Neural progenitor cell (in vitro differentiated cells): ENCODE results near the gene AHI1. TPM values are rescaled to one million over a fixed set of nuclear protein-coding genes. Genes with fewer than 3 reads are reported as not detected.

ENCODE experiments used
- DNase-seq: peaks from one replicate; pipeline ENCODE4 v3.0.0-alpha.2; 2016; ENCODE audit warnings: low spot score
- H2AFZ ChIP-seq: fragments of 200-600 bp; sonication (generic); replicated peaks from 2 replicates; pipeline ENCODE4 v1.6.1; 2016; ENCODE audit warnings: antibody characterized with exemption
- H3F3A ChIP-seq: fragments of 200-600 bp; sonication (generic); 2 replicates; pipeline ENCODE4 v1.6.1; 2016; ENCODE audit warnings: antibody characterized with exemption, low read depth
- H3K27ac ChIP-seq: fragments of 200-600 bp; sonication (generic); 2 replicates; pipeline ENCODE4 v1.5.1; 2016; ENCODE audit warnings: mild to moderate bottlenecking
- H3K27me3 ChIP-seq: fragments of 200-600 bp; sonication (generic); 2 replicates; pipeline ENCODE4 v1.6.1; 2016; ENCODE audit warnings: mild to moderate bottlenecking, moderate library complexity
- H3K36me3 ChIP-seq: fragments of 200-600 bp; sonication (generic); 2 replicates; pipeline ENCODE4 v1.5.1; 2016
- H3K4me1 ChIP-seq: fragments of 200-600 bp; sonication (generic); 2 replicates; pipeline ENCODE4 v1.6.1; 2016; ENCODE audit warnings: mixed run types
- H3K4me2 ChIP-seq: fragments of 200-600 bp; sonication (generic); 2 replicates; pipeline ENCODE4 v1.6.1; 2016
- H3K4me3 ChIP-seq: fragments of 200-600 bp; sonication (generic); 2 replicates; pipeline ENCODE4 v1.5.1; 2016
- H3K79me2 ChIP-seq: fragments of 200-600 bp; sonication (generic); 2 replicates; pipeline ENCODE4 v1.6.1; 2016; ENCODE audit warnings: low read depth
- H3K9ac ChIP-seq: fragments of 200-600 bp; sonication (generic); 2 replicates; pipeline ENCODE4 v1.6.1; 2016
- H3K9me3 ChIP-seq: fragments of 200-600 bp; sonication (generic); 2 replicates; pipeline ENCODE4 v1.5.1; 2016; ENCODE audit warnings: low read depth
- H4K20me1 ChIP-seq: fragments of 200-600 bp; sonication (generic); 2 replicates; pipeline ENCODE4 v1.6.1; 2016; ENCODE audit warnings: low read depth
- H3K27ac Mint-ChIP-seq: 3 replicates; pipeline ENCODE4 v1.8.0; 2021; ENCODE audit warnings: mixed read lengths
- H3K27me3 Mint-ChIP-seq: 2 replicates; pipeline ENCODE4 v1.8.0; 2022; ENCODE audit warnings: low read depth, mild to moderate bottlenecking, inconsistent platforms, moderate library complexity, mixed read lengths; ENCODE audit not compliant: insufficient read depth
- H3K36me3 Mint-ChIP-seq: 3 replicates; pipeline ENCODE4 v1.8.0; 2021; ENCODE audit warnings: mixed read lengths
- H3K4me1 Mint-ChIP-seq: 3 replicates; pipeline ENCODE4 v1.8.0; 2021; ENCODE audit warnings: mixed read lengths
- H3K4me3 Mint-ChIP-seq: 3 replicates; pipeline ENCODE4 v1.8.0; 2021; ENCODE audit warnings: mild to moderate bottlenecking, moderate library complexity, mixed read lengths
- H3K9me3 Mint-ChIP-seq: 3 replicates; pipeline ENCODE4 v1.8.0; 2020; ENCODE audit warnings: mixed read lengths
- EZH2 ChIP-seq: fragments of 200-600 bp; sonication (generic); IDR thresholded peaks from 2 replicates; pipeline ENCODE4 v1.6.1; 2017; ENCODE audit warnings: antibody characterized with exemption, mild to moderate bottlenecking, moderate library complexity
- EZH2phosphoT487 ChIP-seq: fragments of 200-600 bp; sonication (generic); IDR thresholded peaks from 2 replicates; pipeline ENCODE4 v1.6.1; 2017; ENCODE audit warnings: antibody characterized with exemption
- total RNA-seq: library from RNA; depleted of rRNA; stranded (reverse); fragments of >200 nt; gene quantifications from 2 replicates; pipeline ENCODE4 v1.2.3, GENCODE V29; 2015; ENCODE audit warnings: low replicate concordance
- TF ChIP-seq, protein P1 (sequence below): fragments of 200-600 bp; sonication (generic); IDR thresholded peaks from 2 replicates; pipeline ENCODE4 v1.5.1; 2017; ENCODE audit warnings: antibody characterized with exemption, mild to moderate bottlenecking

AHI1 gene
- total RNA-seq, 1 donor from 2014 or later: 26.2 TPM

DNA sequence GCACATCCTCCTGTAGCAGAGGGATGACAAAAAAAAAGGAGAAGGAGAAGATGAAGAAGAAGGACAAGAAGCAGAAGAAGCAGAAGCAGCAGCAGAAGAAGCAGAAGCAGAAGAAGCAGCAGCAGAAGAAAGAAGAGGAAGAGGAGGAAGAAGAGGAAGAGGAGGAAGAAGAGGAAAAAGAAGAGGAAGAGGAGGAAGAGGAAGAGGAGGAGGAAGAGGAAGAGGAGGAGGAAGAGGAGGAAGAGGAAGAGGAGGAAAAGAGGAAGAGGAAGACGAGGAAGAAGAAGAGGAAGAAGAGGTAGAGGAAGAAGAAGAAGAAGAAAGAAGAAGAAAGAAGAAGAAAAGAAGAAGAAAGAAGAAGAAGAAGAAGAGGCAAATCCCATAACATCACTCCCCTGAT, 35.0 kb upstream of the AHI1 start:
- no peaks in the 10 kb centered on the region for H3K27me3 Mint-ChIP-seq
- H3F3A ChIP-seq: no peaks in the 10 kb centered on the region
- no peak for TF ChIP-seq EZH2phosphoT487
- TF ChIP-seq, protein P1, sequence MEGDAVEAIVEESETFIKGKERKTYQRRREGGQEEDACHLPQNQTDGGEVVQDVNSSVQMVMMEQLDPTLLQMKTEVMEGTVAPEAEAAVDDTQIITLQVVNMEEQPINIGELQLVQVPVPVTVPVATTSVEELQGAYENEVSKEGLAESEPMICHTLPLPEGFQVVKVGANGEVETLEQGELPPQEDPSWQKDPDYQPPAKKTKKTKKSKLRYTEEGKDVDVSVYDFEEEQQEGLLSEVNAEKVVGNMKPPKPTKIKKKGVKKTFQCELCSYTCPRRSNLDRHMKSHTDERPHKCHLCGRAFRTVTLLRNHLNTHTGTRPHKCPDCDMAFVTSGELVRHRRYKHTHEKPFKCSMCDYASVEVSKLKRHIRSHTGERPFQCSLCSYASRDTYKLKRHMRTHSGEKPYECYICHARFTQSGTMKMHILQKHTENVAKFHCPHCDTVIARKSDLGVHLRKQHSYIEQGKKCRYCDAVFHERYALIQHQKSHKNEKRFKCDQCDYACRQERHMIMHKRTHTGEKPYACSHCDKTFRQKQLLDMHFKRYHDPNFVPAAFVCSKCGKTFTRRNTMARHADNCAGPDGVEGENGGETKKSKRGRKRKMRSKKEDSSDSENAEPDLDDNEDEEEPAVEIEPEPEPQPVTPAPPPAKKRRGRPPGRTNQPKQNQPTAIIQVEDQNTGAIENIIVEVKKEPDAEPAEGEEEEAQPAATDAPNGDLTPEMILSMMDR: no peak
- no peak for TF ChIP-seq EZH2
- H3K4me2 ChIP-seq: no peak overlapping the region
- H2AFZ ChIP-seq: no peak overlapping the region
- no peaks in the 10 kb centered on the region for H4K20me1 ChIP-seq
- no peak overlapping the region for H3K9ac ChIP-seq
- H3K4me1 ChIP-seq: no peaks in the 10 kb centered on the region
- no peaks in the 10 kb centered on the region for H3K36me3 Mint-ChIP-seq
- H3K9me3 ChIP-seq: no peaks in the 10 kb centered on the region
- no peaks in the 10 kb centered on the region for H3K79me2 ChIP-seq
- H3K9me3 Mint-ChIP-seq: peaks cover 2% of the 10 kb centered on the region
- H3K4me3 Mint-ChIP-seq: no peak overlapping the region
- no peak for DNase-seq
- H3K4me3 ChIP-seq: no peak overlapping the region
- peaks cover 8% of the 10 kb centered on the region for H3K4me1 Mint-ChIP-seq
- no peaks in the 10 kb centered on the region for H3K27me3 ChIP-seq
- no peaks in the 10 kb centered on the region for H3K36me3 ChIP-seq
- H3K27ac Mint-ChIP-seq: no peak overlapping the region
- no peak overlapping the region for H3K27ac ChIP-seq

DNA sequence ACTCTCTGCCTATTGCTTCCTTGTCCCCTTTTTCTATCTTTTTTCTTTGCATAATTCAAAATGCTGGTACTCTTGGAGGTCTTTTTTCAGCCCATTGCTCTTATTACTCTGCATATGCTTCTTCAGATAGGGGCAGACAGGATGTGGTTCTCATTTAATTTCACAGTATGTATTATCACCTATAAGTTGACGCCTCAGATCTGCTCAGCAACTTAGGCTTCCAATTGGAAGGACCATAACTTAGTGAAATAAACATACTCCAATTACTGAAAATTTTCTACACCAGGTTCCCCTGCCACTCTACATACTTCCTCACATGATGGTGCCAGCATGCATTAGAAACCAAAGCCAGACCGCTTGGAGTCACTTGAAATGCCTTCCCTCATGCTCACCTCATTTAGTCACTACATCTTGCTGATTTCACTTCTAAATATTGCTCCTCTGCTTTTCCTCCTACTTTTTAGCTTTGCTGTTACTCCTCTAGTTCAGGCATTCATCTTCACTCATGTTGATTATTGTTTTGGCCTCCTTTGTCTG, 34.5 kb upstream of the AHI1 start:
- Mint-ChIP-seq H3K4me3 (no peak overlapping the region), H3K4me1 (peaks cover 8% of the 10 kb centered on the region), H3K36me3 (no peaks in the 10 kb centered on the region), H3K9me3 (peaks cover 2% of the 10 kb centered on the region), H3K27ac (no peak overlapping the region), H3K27me3 (no peaks in the 10 kb centered on the region)
- Histone ChIP-seq H2AFZ (no peak overlapping the region), H3K27me3 (no peaks in the 10 kb centered on the region), H3K79me2 (no peaks in the 10 kb centered on the region), H3F3A (no peaks in the 10 kb centered on the region), H4K20me1 (no peaks in the 10 kb centered on the region), H3K4me1 (no peaks in the 10 kb centered on the region), H3K4me3 (no peak overlapping the region), H3K4me2 (no peak overlapping the region), H3K9ac (no peak overlapping the region), H3K9me3 (no peaks in the 10 kb centered on the region), H3K36me3 (no peaks in the 10 kb centered on the region), H3K27ac (no peak overlapping the region)
- no peak for TF ChIP-seq EZH2phosphoT487
- TF ChIP-seq, protein P1: no peak
- TF ChIP-seq EZH2: no peak
- no peak for DNase-seq

DNA sequence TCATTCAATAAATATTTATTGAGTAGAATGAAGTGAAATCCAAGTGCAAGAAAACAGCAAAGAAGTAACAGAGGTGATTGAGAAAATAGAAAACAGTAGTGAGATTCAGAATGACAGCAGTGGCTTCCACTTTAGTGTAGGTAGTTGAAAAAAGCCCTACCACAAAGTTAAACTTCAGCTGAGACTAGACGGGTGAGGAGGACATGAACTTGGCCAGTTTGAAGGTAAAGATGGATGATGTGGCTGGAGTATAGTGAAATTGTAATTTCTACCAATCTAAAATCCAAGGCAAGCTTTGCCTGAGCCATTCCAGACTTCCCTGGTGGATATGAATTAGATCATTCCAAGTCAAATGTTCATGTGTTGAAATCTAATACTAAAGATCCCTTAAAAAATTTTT, 32.6 kb upstream of the AHI1 start:
- Histone ChIP-seq H3K4me3 (no peak overlapping the region), H3K36me3 (no peaks in the 10 kb centered on the region), H3K9ac (no peak overlapping the region), H3K9me3 (no peaks in the 10 kb centered on the region), H2AFZ (no peak overlapping the region), H3K4me1 (no peaks in the 10 kb centered on the region), H4K20me1 (no peaks in the 10 kb centered on the region), H3K27me3 (no peaks in the 10 kb centered on the region), H3K79me2 (no peaks in the 10 kb centered on the region), H3K4me2 (no peak overlapping the region), H3F3A (no peaks in the 10 kb centered on the region), H3K27ac (no peak overlapping the region)
- Mint-ChIP-seq H3K4me1 (peaks cover 8% of the 10 kb centered on the region), H3K27ac (no peak overlapping the region), H3K4me3 (no peak overlapping the region), H3K27me3 (no peaks in the 10 kb centered on the region), H3K9me3 (peaks cover 2% of the 10 kb centered on the region), H3K36me3 (no peaks in the 10 kb centered on the region)
- DNase-seq: no peak
- TF ChIP-seq, protein P1: no peak
- TF ChIP-seq EZH2phosphoT487: no peak
- no peak for TF ChIP-seq EZH2
